K562 (cell line): ENCODE measurements around the gene ROM1. TPM values are rescaled to one million over a fixed set of nuclear protein-coding genes. Genes with fewer than 3 reads are reported as not detected.

Source experiments
- ATAC-seq: fragments of 200-7000 bp; cut with Tn5 transposase; 3 replicates; pipeline ENCODE4 v1.9.1; 2020; ENCODE audit warnings: moderate library complexity
- BruUV-seq: library from RNA; stranded (reverse); fragments of 400-500 nt; replicated peaks from 2 replicates; lab custom pipeline; 2021; lab: Mats Ljungman, UMichigan
- CTCF ChIA-PET: fragments of 300-600 bp; formaldehyde crosslinking; extraction: SDS; loops from one replicate; lab custom pipeline; 2021; ENCODE audit warnings: low intra/inter-chr PET ratio; lab: Yijun Ruan, JAX
- POLR2A ChIA-PET: fragments of 300-600, 350-650 bp; sonication (Branson Sonifier 250); formaldehyde crosslinking; extraction: SDS; loops from one replicate; lab custom pipeline; 2021; ENCODE audit warnings: antibody characterized with exemption, inconsistent platforms; lab: Yijun Ruan, JAX
- DNase-seq, 4 experiments: peaks; one replicate each; pipeline versions ENCODE4 v3.0.0 to v3.0.0-alpha.2; 2011 to 2018; ENCODE audit warnings: low spot score in 3 of 4, mixed read lengths in 3 of 4; ENCODE audit errors: extremely low read depth in 1 of 4
- FAIRE-seq: peaks from 2 replicates; lab custom pipeline; 2011; peaks lifted over from hg19 to GRCh38; lab: Jason Lieb, UNC
- H2AFZ ChIP-seq: 2 replicates; pipeline ENCODE4 v1.6.0; 2011; ENCODE audit warnings: low read depth, low read length, control low read depth, inconsistent platforms
- H3K27ac ChIP-seq: fragments of 200-600 bp; 3 replicates; pipeline ENCODE4 v1.8.0; 2011; ENCODE audit warnings: low read depth, mild to moderate bottlenecking, control low read depth, inconsistent platforms, low read length, moderate library complexity, mixed read lengths; ENCODE audit errors: extremely low read depth
- H3K27me3 ChIP-seq, 2 experiments: fragments of 300-600 bp in 1 of 2; 2 replicates in 1 of 2; 3 replicates in 1 of 2; pipeline versions ENCODE4 v1.6.0 to v1.8.0; 2011; ENCODE audit warnings: inconsistent platforms in 2 of 2, low read length in 2 of 2, mild to moderate bottlenecking in 1 of 2, mixed read lengths in 1 of 2, moderate library complexity in 1 of 2; ENCODE audit not compliant: control insufficient read depth in 2 of 2, insufficient read depth in 2 of 2
- H3K36me3 ChIP-seq: fragments of 300-600 bp; 3 replicates; pipeline ENCODE4 v1.8.0; 2011; ENCODE audit warnings: mild to moderate bottlenecking, low read length, inconsistent platforms; ENCODE audit not compliant: control insufficient read depth, insufficient read depth
- H3K4me1 ChIP-seq, 2 experiments: fragments of 200-600 bp in 1 of 2; replicated peaks in 1 of 2; 2 replicates in 1 of 2; 3 replicates in 1 of 2; pipeline versions ENCODE4 v1.5.1 to v1.8.0; 2011; ENCODE audit warnings: inconsistent platforms in 2 of 2, low read length in 2 of 2, mild to moderate bottlenecking in 1 of 2, mixed read lengths in 1 of 2, moderate library complexity in 1 of 2; ENCODE audit not compliant: control insufficient read depth in 2 of 2, insufficient read depth in 2 of 2
- H3K4me2 ChIP-seq: 2 replicates; pipeline ENCODE4 v1.6.1; 2011; ENCODE audit warnings: low read length, control low read depth, inconsistent platforms, mixed read lengths; ENCODE audit not compliant: insufficient read depth
- H3K4me3 ChIP-seq: fragments of 200-600 bp; sonication (generic), shearing (Covaris generic); 2 replicates; pipeline ENCODE4 v1.5.1; 2016; ENCODE audit warnings: control low read depth, inconsistent platforms
- H3K79me2 ChIP-seq: fragments of 200-600 bp; 3 replicates; pipeline ENCODE4 v1.8.0; 2011; ENCODE audit warnings: low read length, inconsistent platforms; ENCODE audit not compliant: control insufficient read depth, insufficient read depth
- H3K9ac ChIP-seq, 2 experiments: 2 replicates each; pipeline versions ENCODE4 v1.6.0 to v1.6.1; 2011; ENCODE audit warnings: low read depth in 2 of 2, low read length in 2 of 2, control low read depth in 1 of 2, inconsistent platforms in 1 of 2, mild to moderate bottlenecking in 1 of 2, mixed read lengths in 1 of 2; ENCODE audit not compliant: insufficient read depth in 1 of 2
- H3K9me1 ChIP-seq: one replicate; pipeline ENCODE4 v1.6.0; 2011; ENCODE audit warnings: inconsistent platforms, mild to moderate bottlenecking, low read length, moderate library complexity; ENCODE audit not compliant: control insufficient read depth, insufficient read depth
- H3K9me3 ChIP-seq: replicated peaks from 2 replicates; pipeline ENCODE4 v1.5.1; 2011; ENCODE audit warnings: low read depth, low read length, inconsistent platforms; ENCODE audit not compliant: control insufficient read depth, insufficient read depth
- H4K20me1 ChIP-seq: replicated peaks from 2 replicates; pipeline ENCODE4 v1.6.1; 2011; ENCODE audit warnings: low read length, inconsistent platforms, mixed read lengths; ENCODE audit not compliant: control insufficient read depth, insufficient read depth
- AFF4 ChIP-seq: sonication (generic); formaldehyde crosslinking; IDR thresholded peaks from 2 replicates; pipeline ENCODE4 v1.8.0; 2023; ENCODE audit warnings: mild to moderate bottlenecking, missing genetic modification reagents
- ARID1B ChIP-seq: fragments of 450-650 bp; IDR thresholded peaks from 2 replicates; pipeline ENCODE4 v1.6.1; 2016; ENCODE audit warnings: antibody characterized with exemption, mild to moderate bottlenecking, inconsistent platforms
- FOXK1 ChIP-seq: sonication (generic); formaldehyde crosslinking; IDR thresholded peaks from 2 replicates; pipeline ENCODE4 v1.8.0; 2022; ENCODE audit warnings: missing genetic modification reagents, mild to moderate bottlenecking, borderline replicate concordance
- MEIS2 ChIP-seq: fragments of 450-650 bp; IDR thresholded peaks from 2 replicates; pipeline ENCODE4 v1.6.1; 2014; ENCODE audit warnings: mild to moderate bottlenecking; ENCODE audit not compliant: partially characterized antibody
- POLR2G ChIP-seq: fragments of 200-400 bp; formaldehyde crosslinking; IDR thresholded peaks from 2 replicates; pipeline ENCODE4 v1.6.1; 2017; ENCODE audit warnings: low read depth, mild to moderate bottlenecking, antibody characterized with exemption, low read length, moderate library complexity
- PRDM10 ChIP-seq: fragments of 450-650 bp; IDR thresholded peaks from 2 replicates; pipeline ENCODE4 v1.6.1; 2018; ENCODE audit not compliant: partially characterized antibody
- SMARCA4 ChIP-seq: fragments of 450-650 bp; IDR thresholded peaks from 2 replicates; pipeline ENCODE4 v1.6.1; 2016
- ZZZ3 ChIP-seq: fragments of 450-650 bp; IDR thresholded peaks from 2 replicates; pipeline ENCODE4 v1.6.1; 2016; ENCODE audit warnings: antibody characterized with exemption, mild to moderate bottlenecking, moderate library complexity
- WGBS: fragments of 100-300 bp; shearing (Covaris generic); methylation state at CpG from one replicate; pipeline ENCODE4 v1.1.6; 2016; ENCODE audit warnings: low coverage, mixed read lengths; ENCODE audit not compliant: insufficient coverage; ENCODE audit errors: missing lambda C conversion rate; 5-methylcytosine and 5-hydroxymethylcytosine counted together
- in situ Hi-C: fragments of 300-500 bp; cut with MboI; formaldehyde crosslinking; loops from 4 replicates; pipeline ENCODE4 v1.15.0; 2018; ENCODE audit warnings: inconsistent platforms, mixed read lengths
- intact Hi-C: fragments of 100-400 bp; cut with micrococcal nuclease; formaldehyde crosslinking; loops from 2 replicates; pipeline ENCODE4 v1.14.2; 2022
- polyA plus RNA-seq, 8 experiments: library from polyadenylated mRNA; depleted of rRNA in 4 of 8; stranded (reverse) in 5 of 8; unstranded in 3 of 8; fragments of >200 nt; fragmentation: Nextera tagmentation in 2 of 8; fragmentation: Illumina TruSeq in 1 of 8; extraction: Ambion mirVana in 2 of 8; extraction: Trizol in 1 of 8; gene quantifications; 2 replicates each; pipeline versions ENCODE4 v1.2.1 to v1.2.3, GENCODE V29; 2011 to 2014; ENCODE audit warnings: inconsistent platforms in 1 of 8, missing spikeins in 1 of 8
- total RNA-seq, 7 experiments: library from RNA; depleted of rRNA in 6 of 7; stranded (reverse); fragments of >200 nt in 6 of 7; fragmentation: Illumina TruSeq in 2 of 7; extraction: Trizol in 2 of 7; gene quantifications; 2 replicates each; pipeline versions ENCODE4 v1.2.1 to v1.2.3, GENCODE V29; 2011 to 2021; ENCODE audit warnings: low replicate concordance in 1 of 7

Gene ROM1
- total and polyA plus RNA-seq, 9 of the 15 experiments (the other 6 are each of a cell fraction or from before 2014, with no cell fraction given): 0.75 to 4.0 (median 2.6) TPM

DNA sequence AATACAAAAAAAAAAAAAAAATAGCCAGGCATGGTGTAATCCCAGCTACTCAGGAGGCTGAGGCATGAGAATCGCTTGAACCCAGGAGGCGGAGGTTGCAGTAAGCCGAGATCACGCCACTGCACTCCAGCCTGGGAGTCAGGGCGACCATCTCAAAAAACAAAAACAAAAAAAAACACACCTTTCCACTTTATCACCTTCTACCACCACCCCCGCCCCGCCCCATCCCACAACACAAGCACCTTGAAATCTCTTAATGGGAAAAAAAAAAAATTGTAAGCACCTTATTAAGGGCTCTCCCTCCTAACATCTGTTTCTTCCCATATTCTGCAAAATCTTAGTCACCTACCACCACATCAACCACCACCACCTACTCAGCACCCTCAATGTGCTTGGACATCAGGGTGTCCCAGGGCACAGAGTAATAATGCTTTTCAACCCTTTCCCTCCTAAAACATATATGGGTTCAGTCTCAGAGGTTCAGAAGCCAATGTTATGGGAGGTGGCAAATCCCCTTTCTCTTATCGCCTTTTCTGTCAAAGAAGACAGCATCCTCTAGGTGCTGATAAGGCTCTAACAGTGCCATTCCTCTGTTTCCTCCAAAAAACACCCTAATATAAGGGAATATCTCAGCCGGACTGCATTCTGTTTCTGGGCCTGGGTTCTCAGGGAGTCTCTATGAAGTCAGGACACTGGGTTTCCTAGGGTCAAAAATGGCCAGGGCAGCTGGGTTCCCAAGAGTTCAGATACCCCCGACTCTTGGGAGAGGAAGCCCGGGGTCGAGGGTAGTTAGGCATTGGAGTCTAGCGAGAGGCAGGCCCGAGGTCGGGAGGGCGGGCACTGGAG, 39.3 kb downstream of the ROM1 start:
- no peaks in the 10 kb centered on the region for H3K27me3 ChIP-seq
- BruUV-seq: TSS peak; percentile 67
- FAIRE-seq (peak; percentile 73), DNase-seq (peak in 3 of 4 experiments; percentile 11 to 31 (median 20)), ATAC-seq (peak; percentile 33)
- whole genome bisulfite sequencing: 12% methylated on average over 14 of the region's 16 CpGs
- peaks cover 11 to 36% of the 10 kb centered on the region in 2 experiments; a peak in 4 of 5 replicates for H3K4me1 ChIP-seq
- H3K9me3 ChIP-seq: no peaks in the 10 kb centered on the region
- H3K4me3 ChIP-seq: peak overlapping the region; percentile 77
- H3K4me2 ChIP-seq: peak overlapping the region; percentile 91
- intact Hi-C loops (no loop called here), in situ Hi-C loops (no loop called here)
- ChIA-PET POLR2A (interaction anchor here (0.6 to 1.4 kb wide), 11 partner anchors 8 to 256 kb away, joined by 3 to 52 read pairs (median 4); partner anchors contain the start of genes C11orf98, CSKMT, LBHD1 and UQCC3), CTCF (no interaction called here)
- H3K9ac ChIP-seq: peak overlapping the region; percentile 87 to 98
- peaks cover 27% of the 10 kb centered on the region for H3K79me2 ChIP-seq
- H3K9me1 ChIP-seq: no peaks in the 10 kb centered on the region
- H3K27ac ChIP-seq: peak overlapping the region; percentile 80
- peaks cover 35% of the 10 kb centered on the region; the same call in 2 of the 3 replicates for H3K36me3 ChIP-seq
- peak overlapping the region; percentile 95; the same call in 1 of the 2 replicates for H2AFZ ChIP-seq
- peaks cover 9% of the 10 kb centered on the region for H4K20me1 ChIP-seq
- TF ChIP-seq AFF4 (CRISPR knock-in tag) (0 out of 2 replicates have a peak, but pooled peaks have one; percentile 16), PRDM10 (peak; percentile 6), ZZZ3 (no peak), POLR2G (no peak), SMARCA4 (peak; percentile 59), MEIS2 (peak; percentile 54), ARID1B (peak; percentile 40; the same call in 1 of the 2 replicates), FOXK1 (CRISPR knock-in tag) (0 out of 2 replicates have a peak, but pooled peaks have one; percentile 22)
